Activated gamma-delta T cell treated with anti-CD3 and anti-CD28 coated beads, Interleukin-2, amount 50 U/mL, for 16 hours (primary cell): Measurements from ENCODE around the gene CCDC82.

Experiments
- DNase-seq: peaks from one replicate; pipeline ENCODE4 v3.0.0-alpha.2; 2020; ENCODE audit warnings: low read depth

Gene CCDC82

GRCh38 chr11:96361778-96362177 lies 27.9 kb downstream of the CCDC82 start:
- no peak for DNase-seq

GRCh38 chr11:96358321-96358720 lies 31.4 kb downstream of the CCDC82 start:
- no peak for DNase-seq

- no peak for DNase-seq
These were observed 31.9 kb downstream of the CCDC82 start for GRCh38 chr11:96357794-96358193.

DNA sequence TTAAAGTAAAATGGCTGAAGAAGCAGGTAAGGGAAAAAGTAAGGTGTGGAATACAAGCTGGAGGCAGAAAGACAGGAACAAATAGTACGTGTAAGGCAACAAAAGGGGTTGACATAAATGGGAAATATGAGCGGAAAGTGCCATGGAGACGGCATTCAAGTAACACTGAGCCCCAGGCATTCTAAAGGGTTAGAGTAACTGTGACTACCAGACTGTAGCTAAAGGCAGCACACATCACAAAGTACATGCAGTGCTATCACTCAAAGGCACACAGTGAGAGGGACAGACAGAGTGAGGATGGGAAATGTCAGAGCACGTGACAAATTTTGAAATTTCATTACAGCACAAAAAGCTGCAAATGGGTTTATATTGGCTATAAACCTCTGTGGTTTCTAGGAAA lies 32.9 kb downstream of the CCDC82 start:
- no peak for DNase-seq

DNA sequence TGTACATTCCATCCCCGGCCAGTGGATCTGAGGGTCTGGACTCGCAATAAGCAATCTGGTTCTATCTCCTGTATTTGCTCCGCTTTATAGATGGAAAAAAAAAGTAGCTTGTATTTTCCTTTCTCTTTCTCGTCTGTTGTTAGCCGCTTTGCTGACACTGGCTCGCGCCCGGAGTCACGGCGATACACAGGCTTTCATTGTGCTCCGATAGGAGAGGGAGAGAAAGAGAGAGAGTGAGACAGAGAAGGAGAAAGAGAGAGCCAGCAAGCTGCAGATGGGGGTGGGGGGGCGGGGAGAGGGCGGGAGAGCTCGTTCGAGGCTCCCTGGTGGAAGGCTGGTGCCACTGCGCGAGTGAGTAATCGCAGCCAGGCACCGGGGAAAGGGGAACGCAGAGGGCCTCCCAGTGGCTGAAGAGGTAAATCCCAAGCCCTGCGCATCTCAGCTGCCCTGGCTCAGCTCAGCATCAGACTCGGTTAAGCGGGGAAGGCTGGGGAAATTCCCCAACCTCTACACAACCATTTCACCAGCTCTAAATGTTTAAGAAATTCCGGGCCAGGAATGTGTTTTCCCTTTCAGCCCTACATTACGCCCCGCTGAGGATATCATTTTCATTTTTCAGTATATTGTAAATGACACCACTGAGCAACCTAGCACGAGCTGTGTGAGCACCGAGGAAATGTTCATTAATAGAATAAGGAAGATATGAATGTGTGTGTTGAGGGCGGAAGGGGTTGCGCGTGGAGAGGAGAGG lies 46.6 kb downstream of the CCDC82 start, which contains the start of gene MAML2:
MAML2 (minus strand) TSS at position 235 of the 751 bp plus-strand sequence. CDS start 1,300 bp downstream, outside the sequence.
- peak; percentile 82 for DNase-seq

DNA sequence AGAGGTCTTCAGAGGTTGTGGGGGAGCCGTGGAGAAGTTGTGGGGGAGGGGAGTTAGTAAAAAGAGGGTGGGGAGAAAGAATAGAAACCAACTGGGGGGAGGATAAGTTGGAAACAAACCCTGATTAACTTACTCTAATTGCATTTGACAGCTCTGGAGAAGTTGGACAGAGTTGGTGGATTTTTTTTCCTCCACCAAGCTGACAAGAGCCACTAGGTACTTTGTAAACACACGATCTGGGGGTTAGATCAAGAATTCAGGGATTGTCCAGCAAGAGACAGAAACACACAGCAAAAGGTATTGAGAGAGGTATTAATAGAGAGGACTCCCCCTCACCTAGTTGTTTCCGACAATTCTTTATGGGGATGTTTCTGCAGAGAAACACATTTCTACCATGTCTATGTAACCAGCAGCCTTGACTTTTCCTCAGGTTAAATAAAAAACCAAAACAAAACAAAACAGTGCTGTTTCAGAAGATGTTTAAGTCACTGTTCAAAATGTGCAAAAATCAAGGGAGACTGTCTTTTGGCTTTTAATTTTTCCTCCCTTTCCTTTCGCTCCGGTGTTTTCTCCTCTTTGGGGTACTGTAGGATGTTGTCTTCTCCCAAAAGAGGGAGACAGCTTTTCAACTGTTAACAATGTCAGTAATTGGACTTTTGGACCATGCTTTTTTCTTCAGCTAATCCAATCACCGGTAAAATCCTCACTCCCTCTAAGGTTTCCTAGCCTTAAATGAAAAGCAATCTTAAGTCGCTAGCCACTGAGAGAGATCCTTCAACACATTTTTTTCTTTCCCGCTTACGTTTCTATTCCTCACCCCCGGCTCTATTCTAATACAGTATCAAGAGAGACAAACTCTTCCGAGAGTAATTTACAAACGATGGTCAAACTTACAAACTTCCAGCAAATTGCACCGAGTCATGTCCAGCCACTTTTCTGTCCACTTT lies 47.4 kb downstream of the CCDC82 start:
- DNase-seq: no peak

- DNase-seq: peak; percentile 52
These were observed 48.3 kb downstream of the CCDC82 start for GRCh38 chr11:96341211-96342013.

GRCh38 chr11:96340555-96340885 lies 49.2 kb downstream of the CCDC82 start:
- DNase-seq: no peak

GRCh38 chr11:96339706-96340554 lies 49.8 kb downstream of the CCDC82 start:
- DNase-seq: no peak

- no peak for DNase-seq
These were observed 50.6 kb downstream of the CCDC82 start for GRCh38 chr11:96338910-96339705.

GRCh38 chr11:96337541-96338431 lies 51.9 kb downstream of the CCDC82 start:
- DNase-seq: no peak

DNA sequence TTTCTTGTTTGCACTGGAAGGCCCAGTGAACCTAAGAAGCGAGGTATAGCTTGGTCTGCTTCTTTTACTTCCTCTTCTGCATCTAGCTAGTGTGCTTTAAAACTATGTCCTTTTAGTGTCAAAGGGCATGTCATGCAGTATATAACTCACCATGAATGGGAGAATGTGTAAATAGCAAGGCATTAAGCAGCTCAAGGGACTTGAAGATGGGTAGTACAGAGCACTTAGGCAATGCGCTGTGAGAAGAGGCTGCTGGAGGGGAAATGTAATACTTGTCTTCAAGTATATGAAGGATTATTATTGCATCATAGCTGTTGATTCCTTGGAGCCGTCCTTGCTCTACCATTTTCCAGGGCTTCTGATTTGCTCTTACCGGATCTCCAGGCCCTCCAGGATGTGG lies 54.3 kb downstream of the CCDC82 start:
- DNase-seq: no peak

DNA sequence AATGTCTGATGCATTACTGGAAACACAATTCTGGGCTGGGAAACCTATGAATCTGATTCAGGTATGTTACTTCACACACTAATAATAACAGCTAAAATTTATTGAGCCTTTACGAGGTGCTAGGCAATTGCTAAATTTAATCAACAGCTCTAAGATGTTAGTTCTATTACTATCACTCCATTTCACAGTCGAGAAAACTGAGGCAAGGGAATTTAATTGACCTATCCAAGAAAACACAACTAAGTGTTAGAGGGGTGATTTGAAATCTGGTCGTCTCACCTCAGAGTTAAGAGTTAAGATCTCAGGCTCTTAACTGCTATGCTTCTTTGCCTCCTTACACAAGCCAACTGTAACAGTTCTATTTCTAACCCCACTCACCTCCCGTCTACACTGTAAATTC lies 55.5 kb downstream of the CCDC82 start:
- no peak for DNase-seq

GRCh38 chr11:96333191-96333719 lies 56.5 kb downstream of the CCDC82 start:
- no peak for DNase-seq

GRCh38 chr11:96332126-96332771 lies 57.5 kb downstream of the CCDC82 start:
- DNase-seq: no peak

GRCh38 chr11:96331699-96332116 lies 58.0 kb downstream of the CCDC82 start:
- DNase-seq: no peak

- DNase-seq: no peak
These were observed 59.2 kb downstream of the CCDC82 start for GRCh38 chr11:96330511-96330859.

DNA sequence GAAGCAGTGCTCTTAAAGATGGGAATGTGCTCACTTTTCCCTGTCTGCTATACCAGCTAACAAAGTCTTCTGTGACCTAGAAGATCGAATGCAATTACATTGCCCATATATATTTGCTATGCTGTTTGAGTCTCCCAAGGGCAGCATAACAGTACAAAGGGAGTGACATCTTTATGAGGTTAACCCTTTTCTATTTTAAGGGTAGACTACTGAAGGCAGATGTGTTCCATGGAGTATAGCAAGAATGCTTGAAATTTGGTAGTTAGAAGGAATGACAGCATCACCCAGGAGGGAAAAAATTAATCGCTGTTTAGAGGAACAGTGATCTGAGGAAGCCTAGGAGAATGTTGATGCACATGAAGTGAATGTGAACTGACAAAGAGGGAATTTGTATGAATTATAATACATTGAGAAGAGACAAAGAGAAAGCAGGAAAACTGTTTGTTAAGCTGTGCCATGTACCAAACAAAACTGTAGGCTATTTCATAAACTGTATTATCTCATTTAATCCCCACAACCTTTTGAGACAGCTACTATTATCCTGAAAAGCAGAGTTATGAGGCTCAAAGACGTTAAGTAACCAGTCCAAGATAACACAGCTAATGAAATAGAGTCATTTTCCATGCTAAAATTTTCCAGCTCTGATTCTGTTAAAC lies 59.7 kb downstream of the CCDC82 start:
- DNase-seq: no peak
